Measurements from ENCODE around the gene OR4E2.

DNA sequence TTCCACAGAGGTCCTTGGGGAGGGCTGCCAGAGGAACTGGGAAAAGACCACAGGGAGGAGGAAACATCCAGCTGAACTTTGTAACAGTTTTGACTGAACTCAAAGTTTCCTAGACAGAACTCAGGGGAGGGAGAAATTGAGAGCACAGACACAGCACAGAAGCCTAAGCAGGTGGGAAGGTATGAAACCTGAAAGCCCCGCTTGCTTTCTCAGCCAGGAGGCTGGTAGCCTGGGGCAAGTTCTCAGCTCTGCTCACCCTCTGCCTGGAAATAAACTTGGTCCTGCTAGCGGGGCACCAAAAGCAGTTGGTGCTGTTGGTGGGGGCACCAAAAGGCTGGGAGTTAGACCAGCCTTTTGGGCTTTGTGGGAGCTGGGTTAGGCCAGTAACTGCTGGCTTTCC is 45.9 kb downstream of the OR4E2 start:
- TF ChIP-seq TAF1 (IDR thresholded peaks at IDR 0.05; ENCODE audit: low read depth) (no peak), MAX (IDR thresholded peaks at IDR 0.05) (no peak), TEAD4 (IDR thresholded peaks at IDR 0.05) (no peak), EP300 (IDR thresholded peaks at IDR 0.05; ENCODE audit: borderline replicate concordance) (no peak), YY1 (IDR thresholded peaks at IDR 0.05; ENCODE audit: low read depth) (no peak)
- TF ChIP-seq, protein P1, sequence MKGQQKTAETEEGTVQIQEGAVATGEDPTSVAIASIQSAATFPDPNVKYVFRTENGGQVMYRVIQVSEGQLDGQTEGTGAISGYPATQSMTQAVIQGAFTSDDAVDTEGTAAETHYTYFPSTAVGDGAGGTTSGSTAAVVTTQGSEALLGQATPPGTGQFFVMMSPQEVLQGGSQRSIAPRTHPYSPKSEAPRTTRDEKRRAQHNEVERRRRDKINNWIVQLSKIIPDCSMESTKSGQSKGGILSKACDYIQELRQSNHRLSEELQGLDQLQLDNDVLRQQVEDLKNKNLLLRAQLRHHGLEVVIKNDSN (IDR thresholded peaks at IDR 0.05), result no peak
